ACC112 (cell line): Measurements from ENCODE around the gene SLC6A17.

Experiments used
- H2AFZ ChIP-seq: fragments of 200-600 bp; sonication (generic); one replicate; pipeline ENCODE4 v1.6.0; 2017; ENCODE audit warnings: antibody characterized with exemption, low read length; ENCODE audit not compliant: unreplicated experiment
- H3K27ac ChIP-seq: fragments of 200-600 bp; sonication (generic); 2 replicates; pipeline ENCODE4 v1.5.1; 2014; ENCODE audit warnings: low read depth, mild to moderate bottlenecking, antibody characterized with exemption, low read length, moderate library complexity
- H3K27me3 ChIP-seq: fragments of 200-600 bp; sonication (generic); 2 replicates; pipeline ENCODE4 v1.6.1; 2014; ENCODE audit warnings: mild to moderate bottlenecking, antibody characterized with exemption, low read length, moderate library complexity, mixed read lengths; ENCODE audit not compliant: insufficient read depth
- H3K36me3 ChIP-seq: fragments of 200-600 bp; sonication (generic); 2 replicates; pipeline ENCODE4 v1.6.1; 2016; ENCODE audit warnings: mild to moderate bottlenecking, antibody characterized with exemption, low read length, moderate library complexity, mixed read lengths; ENCODE audit not compliant: insufficient read depth
- H3K4me1 ChIP-seq: fragments of 200-600 bp; sonication (generic); one replicate; pipeline ENCODE4 v1.6.1; 2016; ENCODE audit warnings: low read length, mixed read lengths; ENCODE audit not compliant: insufficient read depth, unreplicated experiment, control insufficient read depth
- H3K4me3 ChIP-seq: fragments of 200-600 bp; sonication (generic); 2 replicates; pipeline ENCODE4 v1.5.1; 2014; ENCODE audit warnings: mild to moderate bottlenecking, low read depth, low read length
- H3K79me2 ChIP-seq: fragments of 200-600 bp; sonication (generic); one replicate; pipeline ENCODE4 v1.6.0; 2016; ENCODE audit warnings: low read length; ENCODE audit not compliant: control insufficient read depth, unreplicated experiment, insufficient read depth

The SLC6A17 gene

DNA sequence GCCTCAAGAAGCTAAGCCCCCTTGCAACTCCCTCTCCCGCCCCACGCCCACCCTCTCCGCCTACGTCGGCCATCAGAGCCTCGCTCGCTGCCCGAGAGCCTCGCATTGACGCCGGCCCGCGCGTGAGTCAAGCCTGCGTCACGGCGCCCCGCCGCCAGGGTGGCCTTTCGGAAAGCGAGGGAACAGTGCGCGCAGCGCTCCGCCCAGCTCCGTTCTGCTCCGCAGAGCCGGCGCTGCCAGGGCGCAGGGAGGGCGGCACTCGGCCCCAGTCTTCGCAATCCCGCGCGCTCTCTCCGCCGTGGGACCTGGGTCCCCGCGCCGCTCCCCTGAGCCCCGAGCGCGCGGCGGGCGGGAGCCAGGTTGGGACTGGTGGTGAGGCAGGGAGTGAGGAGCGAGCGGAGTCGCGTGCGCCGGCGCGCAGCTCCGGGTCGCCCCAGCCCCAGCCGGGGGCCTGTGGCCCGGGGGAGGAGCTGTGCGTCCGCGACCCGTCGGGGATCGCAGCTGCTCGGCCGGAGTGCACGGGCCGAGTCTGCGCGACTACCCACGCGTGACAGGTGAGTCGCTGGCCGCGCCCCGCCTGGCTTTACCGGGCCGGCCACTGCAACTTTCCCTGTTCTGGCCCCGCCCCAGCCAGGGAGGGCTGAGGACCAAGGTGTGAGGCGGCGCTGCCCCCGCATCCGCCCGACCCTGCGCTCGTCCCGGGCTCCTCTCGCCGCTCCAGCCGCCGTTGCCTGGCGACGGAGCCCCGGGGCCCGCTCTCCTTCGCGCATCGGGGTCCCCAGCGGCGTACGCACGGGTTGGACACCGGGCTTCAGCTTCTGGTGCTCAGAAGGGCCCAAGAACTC, at the start of gene SLC6A17:
TSS of gene SLC6A17 (plus strand) at position 165 of the 845 bp plus-strand sequence. CDS start 16,436 bp downstream, outside the sequence.
- Histone ChIP-seq H3K79me2 (no peaks in the 10 kb centered on the region), H3K4me1 (peaks cover 6% of the 10 kb centered on the region), H3K27me3 (peaks cover 90% of the 10 kb centered on the region), H2AFZ (peak within 1 kb of the TSS; percentile 40), H3K36me3 (no peaks in the 10 kb centered on the region), H3K4me3 (peak within 1 kb of the TSS; percentile 84), H3K27ac (no peak within 1 kb of the TSS)

DNA sequence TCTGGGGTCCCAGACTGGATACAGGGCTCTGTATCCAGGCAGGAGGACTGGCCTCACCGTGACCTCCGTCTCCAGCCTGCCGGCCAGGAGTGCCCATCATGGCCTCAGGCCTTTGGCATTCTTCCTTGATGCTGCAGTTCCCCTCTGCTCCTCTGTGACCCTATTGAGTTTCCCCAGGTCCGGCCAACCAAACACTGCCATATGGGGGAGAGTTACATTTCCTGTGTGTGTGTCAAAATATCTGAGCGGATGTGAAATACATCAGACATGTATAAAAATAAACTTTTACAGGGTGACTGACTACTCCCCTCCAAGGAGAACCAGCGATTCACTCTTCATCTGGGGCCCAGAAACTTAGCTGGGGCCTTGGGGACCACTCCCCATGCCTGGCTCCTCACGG, 48.2 kb upstream of the SLC6A17 start:
- Histone ChIP-seq H2AFZ (no peak overlapping the region), H3K4me3 (no peak overlapping the region), H3K36me3 (no peaks in the 10 kb centered on the region), H3K27me3 (no peaks in the 10 kb centered on the region), H3K79me2 (no peaks in the 10 kb centered on the region), H3K4me1 (peaks cover 13% of the 10 kb centered on the region), H3K27ac (peak overlapping the region; percentile 20; the same call in 1 of the 2 replicates)

DNA sequence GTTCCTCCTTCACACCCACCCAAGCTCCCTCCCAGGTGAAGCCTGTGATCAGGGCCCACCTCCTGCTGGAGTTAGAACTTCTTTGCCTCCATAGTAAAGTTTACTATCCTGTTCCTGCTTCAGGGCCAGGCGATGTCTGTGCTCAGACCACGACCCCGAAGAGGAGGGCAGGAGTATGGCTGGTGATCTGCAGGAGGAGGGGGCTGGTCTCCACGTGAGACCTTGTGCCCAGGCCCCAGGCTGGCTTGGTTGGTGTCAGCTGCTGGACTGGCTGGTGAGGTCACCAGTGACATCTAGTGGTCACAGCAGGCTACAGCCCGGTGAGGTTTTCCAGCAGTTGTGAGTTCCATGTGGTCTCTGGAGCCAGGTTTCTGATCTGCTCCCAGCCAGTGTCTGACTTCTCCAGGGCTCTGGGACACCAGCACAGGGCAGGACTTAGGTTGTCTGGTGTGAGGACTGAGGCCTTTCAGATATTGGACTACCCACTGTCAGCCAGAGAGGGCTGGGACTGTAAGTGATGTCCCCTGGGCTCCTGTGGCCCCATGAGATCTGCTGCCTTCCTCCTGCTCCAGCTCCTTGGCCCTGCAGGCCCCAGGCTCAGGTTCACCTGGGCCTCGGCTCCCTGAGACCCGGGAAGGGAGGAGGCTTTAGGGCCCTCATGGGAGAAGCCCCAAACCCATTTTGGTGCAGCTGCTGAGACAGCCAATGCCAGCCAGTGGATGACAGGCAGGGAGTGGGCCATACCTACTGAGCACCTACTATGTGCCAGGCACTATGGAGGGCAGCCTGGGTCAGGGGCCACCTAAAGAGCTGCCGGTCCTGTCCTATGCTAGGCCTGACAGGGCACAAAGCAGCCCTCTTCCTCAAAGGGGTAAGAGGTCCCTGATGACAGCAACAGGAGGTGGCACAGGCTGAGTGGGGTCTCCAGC, 44.0 kb upstream of the SLC6A17 start:
- no peak overlapping the region for H3K27ac ChIP-seq
- no peaks in the 10 kb centered on the region for H3K79me2 ChIP-seq
- no peak overlapping the region for H2AFZ ChIP-seq
- peaks cover 19% of the 10 kb centered on the region for H3K4me1 ChIP-seq
- no peaks in the 10 kb centered on the region for H3K36me3 ChIP-seq
- no peak overlapping the region for H3K4me3 ChIP-seq
- H3K27me3 ChIP-seq, result no peaks in the 10 kb centered on the region

DNA sequence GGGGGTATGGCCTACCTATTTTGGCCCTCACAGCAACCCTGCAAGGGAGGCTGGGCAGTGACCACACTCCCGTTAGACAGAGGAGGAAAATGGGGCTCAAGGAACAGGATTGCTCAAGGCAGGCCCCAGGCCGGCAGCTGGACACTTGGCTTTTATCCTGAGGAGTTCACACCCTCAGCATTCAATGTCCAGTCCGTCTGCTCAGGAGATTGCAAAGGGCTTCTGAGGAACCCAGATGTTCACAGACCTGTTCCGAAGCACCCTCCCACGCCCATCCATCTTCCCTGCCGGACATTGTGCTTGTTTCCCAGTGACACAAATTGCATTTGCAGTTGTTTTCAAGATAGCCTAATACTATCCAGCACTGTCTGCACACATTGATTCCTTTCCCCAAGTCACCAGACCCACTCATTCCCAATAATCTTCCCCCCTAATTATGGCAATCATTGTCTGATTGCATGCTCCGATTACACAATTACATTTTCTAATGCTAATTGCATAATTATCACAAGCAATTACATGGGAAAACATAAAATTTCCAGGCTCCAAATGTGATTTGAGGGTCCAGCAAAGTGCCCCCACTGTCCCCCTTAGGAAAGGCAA, 42.3 kb upstream of the SLC6A17 start:
- Histone ChIP-seq H3K36me3 (no peaks in the 10 kb centered on the region), H3K4me3 (no peak overlapping the region), H3K27me3 (peaks cover 7% of the 10 kb centered on the region; the same call in 1 of the 2 replicates), H2AFZ (no peak overlapping the region), H3K4me1 (peaks cover 8% of the 10 kb centered on the region), H3K79me2 (no peaks in the 10 kb centered on the region), H3K27ac (no peak overlapping the region)

DNA sequence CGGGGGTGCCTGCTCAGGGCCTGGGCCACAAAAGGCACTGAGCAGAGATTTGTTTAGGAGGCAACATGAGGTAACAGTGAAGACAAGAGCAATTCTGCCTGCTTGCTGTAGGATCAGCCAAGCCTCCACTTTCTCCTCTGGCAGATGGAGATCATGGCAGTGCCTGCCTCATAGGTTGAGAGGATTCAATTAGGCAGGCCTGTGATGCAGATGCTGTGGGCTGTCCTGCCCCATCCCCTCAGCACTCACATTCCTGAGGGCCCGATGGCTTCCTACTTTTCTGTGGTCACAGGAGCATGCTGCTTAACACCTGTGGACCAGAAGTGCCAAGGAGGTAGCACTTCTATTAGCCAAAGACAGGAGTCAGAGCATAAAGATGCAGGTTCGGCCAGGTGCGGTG, 39.2 kb upstream of the SLC6A17 start:
- Histone ChIP-seq H3K27ac (no peak overlapping the region), H3K4me3 (no peak overlapping the region), H3K79me2 (no peaks in the 10 kb centered on the region), H2AFZ (no peak overlapping the region), H3K36me3 (no peaks in the 10 kb centered on the region), H3K27me3 (peaks cover 13% of the 10 kb centered on the region), H3K4me1 (peaks cover 6% of the 10 kb centered on the region)

DNA sequence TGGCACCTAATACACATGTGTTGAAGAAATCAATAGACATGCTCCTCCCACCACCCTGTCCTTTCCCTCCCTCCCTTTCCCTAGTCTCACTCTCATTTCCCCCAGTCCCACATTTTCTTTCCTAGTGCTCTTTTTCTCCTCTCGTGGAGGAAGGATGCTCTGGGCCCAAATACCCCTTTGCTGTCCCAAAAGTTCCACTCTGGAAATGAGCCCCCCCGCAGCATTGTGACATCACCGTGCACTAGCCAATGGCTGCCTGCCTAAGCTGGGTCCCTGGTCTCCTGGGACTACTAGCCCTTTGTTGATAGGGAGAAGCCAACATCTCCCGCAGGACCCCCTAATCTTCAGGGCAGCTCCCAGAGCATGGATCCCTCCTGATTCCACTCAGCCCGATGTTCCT, 38.2 kb upstream of the SLC6A17 start, which contains the start of gene UBL4B:
TSS of gene UBL4B (plus strand) at position 301 of the 400 bp plus-strand sequence. CDS start at position 393, 92 bp downstream.
- no peak within 1 kb of the TSS for H2AFZ ChIP-seq
- peaks cover 13% of the 10 kb centered on the region for H3K27me3 ChIP-seq
- peaks cover 6% of the 10 kb centered on the region for H3K4me1 ChIP-seq
- H3K79me2 ChIP-seq, result no peaks in the 10 kb centered on the region
- no peak within 1 kb of the TSS for H3K4me3 ChIP-seq
- no peak within 1 kb of the TSS for H3K27ac ChIP-seq
- H3K36me3 ChIP-seq, result no peaks in the 10 kb centered on the region

DNA sequence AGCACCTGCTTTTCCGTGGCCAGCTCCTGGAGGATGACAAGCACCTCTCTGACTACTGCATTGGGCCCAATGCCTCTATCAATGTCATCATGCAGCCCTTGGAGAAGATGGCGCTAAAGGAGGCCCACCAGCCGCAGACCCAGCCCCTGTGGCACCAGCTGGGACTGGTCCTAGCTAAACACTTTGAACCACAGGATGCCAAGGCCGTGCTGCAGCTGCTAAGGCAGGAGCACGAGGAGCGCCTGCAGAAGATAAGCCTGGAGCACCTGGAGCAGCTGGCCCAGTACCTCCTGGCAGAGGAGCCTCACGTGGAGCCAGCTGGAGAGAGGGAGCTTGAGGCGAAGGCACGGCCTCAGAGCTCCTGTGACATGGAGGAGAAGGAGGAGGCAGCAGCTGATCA, 37.6 kb upstream of the SLC6A17 start:
- Histone ChIP-seq H3K4me3 (no peak overlapping the region), H3K4me1 (peaks cover 6% of the 10 kb centered on the region), H3K27me3 (peaks cover 13% of the 10 kb centered on the region), H3K79me2 (no peaks in the 10 kb centered on the region), H3K36me3 (no peaks in the 10 kb centered on the region), H3K27ac (no peak overlapping the region), H2AFZ (no peak overlapping the region)

DNA sequence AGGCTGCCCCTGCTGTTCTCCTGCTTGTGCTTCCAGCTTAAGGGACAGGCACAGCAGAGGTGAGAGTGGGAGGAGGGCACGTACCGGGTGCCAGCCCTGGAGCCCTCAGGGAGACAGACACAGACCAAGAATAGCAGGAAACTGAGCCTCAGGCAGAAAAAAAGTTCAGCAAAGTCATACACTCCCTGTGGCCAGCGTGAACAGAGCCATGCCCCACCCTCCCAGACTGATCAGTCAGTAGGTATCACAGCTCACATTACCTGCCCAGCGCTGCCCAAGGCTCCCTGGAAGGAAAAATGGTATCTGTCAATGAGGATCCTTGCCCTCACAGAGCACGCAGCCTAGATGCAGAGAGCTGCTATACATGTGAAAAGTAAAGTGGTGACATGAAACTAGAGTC, 36.7 kb upstream of the SLC6A17 start:
- Histone ChIP-seq H3K36me3 (no peaks in the 10 kb centered on the region), H3K4me1 (peaks cover 6% of the 10 kb centered on the region), H3K27me3 (peaks cover 13% of the 10 kb centered on the region), H3K4me3 (no peak overlapping the region), H2AFZ (no peak overlapping the region), H3K27ac (no peak overlapping the region), H3K79me2 (no peaks in the 10 kb centered on the region)

DNA sequence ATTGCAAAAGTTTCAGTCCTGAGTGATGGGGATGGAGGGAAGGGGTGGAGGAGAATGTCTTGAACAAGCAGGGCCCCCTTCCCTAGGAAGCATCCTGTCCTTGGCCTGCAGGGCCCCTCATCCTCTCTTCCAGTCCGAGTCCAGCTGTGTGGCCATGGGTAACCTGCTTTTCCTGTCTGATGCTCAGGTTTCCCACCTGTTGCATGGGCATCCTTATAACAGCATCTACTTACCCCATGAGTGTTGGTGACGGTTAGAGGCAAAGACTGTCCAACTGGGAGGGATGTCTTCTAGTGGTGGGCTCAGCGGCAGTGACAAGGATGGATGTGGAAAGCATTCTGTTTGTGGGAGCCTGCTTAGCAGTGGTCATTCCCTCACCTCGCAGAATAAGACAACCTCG, 36.1 kb upstream of the SLC6A17 start:
- Histone ChIP-seq H2AFZ (no peak overlapping the region), H3K36me3 (no peaks in the 10 kb centered on the region), H3K27ac (no peak overlapping the region), H3K4me1 (peaks cover 6% of the 10 kb centered on the region), H3K79me2 (no peaks in the 10 kb centered on the region), H3K27me3 (peaks cover 13% of the 10 kb centered on the region), H3K4me3 (no peak overlapping the region)

DNA sequence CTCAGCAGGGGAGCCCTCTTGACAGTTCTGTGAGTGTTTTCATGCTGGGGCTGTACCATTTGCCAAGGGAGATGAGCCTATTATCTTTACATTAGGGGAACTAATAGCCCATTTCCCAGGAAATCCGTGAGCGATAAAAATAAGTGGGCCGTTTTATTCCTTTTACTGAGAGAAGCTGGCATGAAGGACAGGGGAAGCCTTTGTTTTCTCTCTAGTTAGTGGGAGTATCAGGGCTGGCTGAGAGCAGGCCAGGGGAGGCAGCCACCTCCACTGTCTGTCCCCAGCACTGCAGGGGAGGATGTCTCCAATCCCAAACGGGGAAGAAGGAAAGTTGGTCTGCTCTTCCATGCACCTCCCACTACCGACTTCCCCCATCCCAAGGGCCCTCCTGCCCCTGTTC, 35.5 kb upstream of the SLC6A17 start:
- H3K4me3 ChIP-seq, result no peak overlapping the region
- H2AFZ ChIP-seq, result no peak overlapping the region
- no peaks in the 10 kb centered on the region for H3K36me3 ChIP-seq
- no peak overlapping the region for H3K27ac ChIP-seq
- peaks cover 13% of the 10 kb centered on the region for H3K27me3 ChIP-seq
- peaks cover 3% of the 10 kb centered on the region for H3K4me1 ChIP-seq
- H3K79me2 ChIP-seq, result no peaks in the 10 kb centered on the region
